ENCODE measurements around the gene NQO1.
"Not testable (repeated sequence)": the region's sequence is repeated elsewhere in the genome, so short reads cannot be mapped to it uniquely, and the experiment has no call there.

NQO1 gene

DNA sequence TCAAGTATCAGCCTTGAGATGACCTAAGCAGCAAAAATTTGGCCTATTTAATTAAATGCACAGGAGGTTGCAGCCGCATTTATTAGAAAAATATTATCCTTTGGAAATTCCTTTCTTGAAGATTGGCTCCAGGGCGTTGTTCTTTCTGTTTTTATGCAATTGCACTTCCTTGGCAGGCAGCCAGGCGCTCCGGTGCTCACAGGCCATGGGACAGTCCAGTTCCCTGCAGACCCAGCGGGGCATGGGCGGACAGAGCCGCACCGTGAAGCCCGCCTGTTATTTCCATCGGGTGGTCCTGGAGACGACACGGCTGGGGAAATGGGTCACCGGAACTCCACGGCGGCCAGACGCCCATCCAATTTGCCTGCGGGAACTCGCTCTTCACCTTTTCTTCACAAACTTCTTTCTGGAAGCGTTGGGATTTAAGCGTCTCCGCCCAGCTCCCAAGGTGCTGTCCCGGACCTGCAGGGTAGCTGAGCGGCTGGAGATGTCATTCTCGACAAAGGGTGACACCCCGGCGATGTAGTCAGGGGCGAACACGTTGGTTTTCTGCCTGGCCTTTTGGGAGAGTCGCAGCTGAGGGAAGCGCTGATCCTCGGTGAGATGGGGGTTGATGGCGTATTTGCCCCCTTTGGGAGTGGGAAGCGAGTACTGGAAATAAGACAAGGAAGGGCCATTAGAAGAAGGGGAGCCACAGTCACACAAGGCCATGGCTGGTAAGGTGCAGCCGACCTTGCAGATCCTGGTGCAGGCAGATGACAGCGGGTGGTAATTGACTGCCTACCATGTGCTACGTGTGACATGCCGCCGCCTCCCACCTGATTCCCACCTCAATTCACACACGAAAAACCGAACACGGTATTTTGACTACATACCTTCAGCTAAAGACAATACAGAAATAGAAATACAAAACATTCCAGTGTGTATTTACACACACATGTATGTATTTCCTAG is 15.9 kb upstream of the NQO1 start:
- peak; percentile 32 for DNase-seq

DNA sequence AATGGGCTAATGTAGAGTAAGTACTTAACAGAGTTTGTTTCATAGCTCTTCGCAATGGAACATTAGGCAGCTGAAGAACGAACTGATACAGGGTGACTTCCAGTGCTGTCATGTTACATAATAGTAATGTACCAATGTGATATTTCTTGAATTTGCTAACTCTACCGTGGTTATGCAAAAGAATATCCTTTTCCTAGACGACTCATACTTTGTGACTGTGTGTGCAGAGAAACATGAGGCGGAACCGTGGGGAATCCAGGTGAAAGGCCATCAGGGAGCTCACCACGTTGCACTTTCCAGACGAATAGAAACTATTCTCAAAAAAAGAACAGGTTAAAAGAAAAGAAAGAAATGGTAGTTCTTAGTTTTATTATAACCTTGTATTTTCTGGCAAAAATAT is 15.2 kb upstream of the NQO1 start:
- DNase-seq, result no peak

DNA sequence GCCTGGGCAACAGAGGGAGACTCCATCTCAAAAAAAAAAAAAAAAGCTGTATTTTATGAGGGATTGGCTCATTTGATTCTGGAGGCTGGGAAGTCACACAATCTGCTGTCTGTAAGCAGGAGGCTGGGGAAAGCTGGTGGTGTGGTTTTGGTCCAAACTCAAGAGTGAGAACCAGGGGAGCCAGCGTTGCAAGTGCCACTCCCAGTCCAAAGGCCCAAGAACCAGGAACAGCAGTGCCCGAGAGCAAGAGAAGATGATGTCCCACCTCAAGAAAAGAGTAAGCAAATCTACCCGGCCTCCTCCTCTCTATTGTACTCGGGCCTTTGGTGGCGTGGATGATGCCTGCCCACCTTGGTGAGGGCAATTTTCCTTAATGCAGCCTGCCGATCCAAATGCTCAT is 5.7 kb upstream of the NQO1 start:
- DNase-seq, result no peak

DNA sequence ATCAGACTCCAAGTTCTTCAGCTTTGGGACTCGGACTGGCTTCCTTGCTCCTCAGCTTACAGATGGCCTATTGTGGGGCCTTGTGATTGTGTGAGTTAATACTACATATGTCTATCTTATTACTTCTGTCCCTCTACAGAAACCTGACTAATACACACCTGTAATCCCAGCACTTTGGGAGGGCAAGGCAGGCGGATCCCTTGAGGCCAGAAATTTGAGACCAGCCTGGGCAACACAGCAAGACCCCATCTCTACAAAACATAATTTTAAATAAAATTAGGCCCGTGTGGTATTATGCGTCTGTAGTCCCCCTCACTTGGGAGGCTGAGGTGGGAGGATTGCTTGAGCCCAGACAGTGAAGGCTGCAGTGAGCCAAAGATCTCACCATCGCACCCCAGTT is 4.9 kb upstream of the NQO1 start:
- not testable (repeated sequence) for DNase-seq

DNA sequence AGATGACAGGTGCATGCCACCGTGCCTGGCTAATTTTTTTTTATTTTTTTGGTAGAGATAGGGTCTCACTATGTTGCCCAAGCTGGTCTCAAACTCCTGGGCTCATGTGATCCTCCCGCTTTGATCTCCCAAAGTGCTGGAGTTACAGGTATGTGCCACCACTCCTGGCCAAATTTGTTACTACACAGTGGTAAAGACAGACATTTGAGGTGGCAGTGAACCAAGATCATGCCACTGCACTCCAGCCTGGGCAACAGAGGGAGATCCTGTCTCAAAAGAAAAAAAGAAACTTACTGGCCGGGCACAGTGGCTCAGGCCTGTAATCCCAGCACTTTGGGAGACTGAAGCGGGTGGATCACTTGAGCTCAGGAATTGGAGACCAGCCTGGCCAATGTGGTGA is 2.7 kb upstream of the NQO1 start:
- DNase-seq, result not testable (repeated sequence)

DNA sequence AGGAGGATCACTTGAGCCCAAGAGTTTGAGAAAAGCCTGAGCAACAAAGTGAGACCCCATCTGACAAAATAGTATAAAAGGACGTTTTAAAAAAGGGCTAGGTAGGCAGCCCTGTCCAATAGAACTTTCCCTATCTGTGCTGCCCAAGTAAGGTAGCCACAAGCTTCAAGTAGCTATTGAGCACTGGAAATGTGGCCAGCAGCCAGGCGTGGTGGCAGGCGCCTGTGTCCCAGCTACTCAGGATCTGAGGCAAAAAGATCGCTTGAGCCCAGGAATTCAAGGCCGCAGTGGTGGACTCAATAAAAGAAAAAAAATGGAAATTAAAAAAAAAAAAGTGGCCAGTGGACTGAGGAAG is 1.5 kb upstream of the NQO1 start:
- DNase-seq, result peak; percentile 48

DNA sequence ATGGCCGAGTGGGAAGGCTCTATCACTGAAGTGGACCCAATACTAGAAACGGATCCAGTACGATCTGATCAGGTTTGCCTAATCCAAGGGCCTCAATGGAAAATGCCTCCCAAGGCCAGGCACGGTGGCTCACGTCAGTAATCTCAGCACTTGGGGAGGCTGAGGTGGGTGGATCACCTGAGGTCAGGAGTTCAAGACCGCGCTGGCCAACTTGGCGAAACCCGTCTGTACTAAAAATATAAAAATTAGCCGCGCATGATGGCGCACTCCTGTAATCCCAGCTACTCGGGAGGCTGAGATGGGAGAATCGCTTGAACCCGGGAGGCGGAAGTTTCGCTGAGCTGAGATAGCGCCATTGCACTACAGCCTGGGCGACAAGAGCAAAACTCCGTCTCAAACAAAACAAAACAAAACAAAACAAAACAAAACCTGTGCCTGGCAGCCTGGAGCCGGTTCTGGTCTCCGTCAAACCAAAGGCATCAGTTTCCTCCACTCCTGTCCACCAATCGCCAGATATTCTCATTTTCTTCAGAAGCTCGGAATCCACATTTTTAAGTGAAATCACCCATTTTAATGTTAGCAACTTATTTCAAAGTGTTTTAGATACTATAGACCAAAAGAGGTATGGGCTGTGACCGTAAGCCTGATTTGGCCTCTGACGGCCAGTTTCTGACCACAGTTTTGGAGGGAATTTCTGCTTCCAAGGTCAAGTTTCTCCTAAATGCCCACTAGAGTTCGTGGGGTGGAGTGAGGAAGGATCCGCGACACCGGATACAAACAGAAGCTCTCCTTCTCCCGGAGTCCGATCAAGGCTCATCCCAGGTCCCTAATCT is 664 bp downstream of the NQO1 start:
- no peak for DNase-seq

DNA sequence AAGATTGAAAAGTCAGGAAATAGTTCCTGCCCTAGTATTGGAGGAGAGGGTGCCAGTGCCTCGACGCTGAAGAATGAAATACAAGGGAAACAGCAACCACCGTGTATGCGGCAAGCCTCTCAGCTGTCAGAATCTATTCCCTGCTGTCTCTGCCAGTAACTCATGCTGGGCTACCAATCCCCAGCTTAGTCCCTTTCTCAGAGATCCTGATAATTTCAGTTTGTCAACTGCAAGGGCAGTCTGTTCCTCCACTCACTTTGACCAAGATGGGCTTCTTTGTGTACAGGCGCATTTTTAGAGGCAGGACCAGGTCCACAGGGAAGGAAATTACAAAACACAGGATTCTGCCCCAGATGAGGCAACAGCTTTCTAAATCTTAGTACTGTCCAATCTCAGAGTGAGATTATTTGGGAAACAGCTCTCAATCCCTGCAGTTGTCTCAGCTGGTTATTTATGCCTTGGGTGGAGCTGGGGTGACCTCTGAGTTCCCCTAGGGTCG is 1.3 kb downstream of the NQO1 start:
- DNase-seq, result no peak

DNA sequence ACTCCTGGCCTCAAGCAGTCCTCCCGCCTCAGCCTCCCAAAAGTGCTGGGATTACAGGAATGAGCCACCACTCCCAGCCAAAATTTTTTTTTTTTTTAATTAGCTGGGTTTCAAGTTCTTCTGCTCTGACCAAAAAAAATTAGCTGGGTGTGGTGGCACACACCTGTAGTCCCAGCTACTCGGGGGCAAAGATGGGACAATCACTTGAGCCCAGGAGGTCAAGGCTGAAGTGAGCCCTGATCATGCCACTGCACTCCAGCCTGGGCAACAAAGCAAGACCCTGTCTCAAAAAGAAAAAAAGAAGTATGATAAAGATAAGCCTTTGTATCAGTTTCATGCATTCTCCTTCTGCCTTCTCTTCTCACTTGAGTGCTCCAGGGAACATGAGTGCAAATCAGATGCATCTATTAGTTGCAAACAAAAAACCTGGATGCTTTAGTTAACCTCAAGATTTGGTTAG is 1.9 kb downstream of the NQO1 start:
- DNase-seq, result no peak

DNA sequence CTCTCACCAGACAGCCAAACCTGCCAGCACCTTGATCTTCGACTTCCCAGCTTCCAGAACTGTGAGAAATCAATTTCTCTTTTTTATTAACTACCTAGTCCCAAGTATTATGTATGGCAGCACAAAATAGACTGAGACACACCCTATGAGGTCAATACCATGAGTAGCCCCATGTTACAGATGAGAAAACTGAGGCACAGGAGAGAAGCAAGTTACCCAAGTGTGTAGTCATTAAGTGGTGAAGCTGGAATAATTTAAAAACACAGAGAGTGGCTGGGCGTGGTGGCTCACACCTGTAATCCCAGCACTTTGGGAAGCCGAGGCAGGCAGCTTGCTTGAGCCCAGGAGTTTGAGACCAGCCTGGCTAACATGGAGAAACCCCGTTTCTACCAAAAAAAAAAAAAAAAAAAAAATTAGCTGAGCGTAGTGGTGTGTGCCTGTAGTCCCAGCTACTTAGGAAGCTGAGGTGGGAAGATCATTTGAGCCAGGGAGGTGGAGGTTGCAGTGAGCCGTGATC is 4.9 kb downstream of the NQO1 start:
- no peak for DNase-seq

DNA sequence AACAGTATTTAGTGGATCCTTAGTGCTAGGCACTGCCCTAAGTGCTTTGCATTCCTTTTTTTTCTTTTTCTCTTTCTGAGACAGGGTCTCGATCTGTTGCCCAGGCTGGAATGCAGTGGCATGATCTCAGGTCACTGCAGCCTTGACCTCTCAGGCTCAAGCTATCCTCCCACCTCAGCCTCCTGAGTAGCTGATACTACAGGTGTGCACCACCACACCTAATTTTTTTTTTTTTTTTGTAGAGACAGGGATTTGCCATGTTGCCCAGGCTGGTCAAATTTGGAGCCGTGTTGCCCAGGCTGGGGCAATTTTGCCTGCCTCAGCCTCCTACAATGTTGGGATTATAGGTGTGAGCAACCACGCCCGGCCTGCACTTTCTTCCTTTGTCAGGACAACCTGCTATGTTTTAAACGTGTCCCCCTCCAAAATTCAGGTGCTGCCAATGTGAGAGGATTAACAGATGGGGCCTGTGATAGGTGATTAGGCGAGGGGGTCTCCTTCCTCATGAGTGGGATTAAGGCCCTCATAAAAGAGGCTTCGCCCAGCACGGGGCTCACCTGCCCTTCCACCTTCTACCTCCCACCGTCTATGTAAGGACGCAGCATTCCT is 5.4 kb downstream of the NQO1 start:
- DNase-seq, result no peak

DNA sequence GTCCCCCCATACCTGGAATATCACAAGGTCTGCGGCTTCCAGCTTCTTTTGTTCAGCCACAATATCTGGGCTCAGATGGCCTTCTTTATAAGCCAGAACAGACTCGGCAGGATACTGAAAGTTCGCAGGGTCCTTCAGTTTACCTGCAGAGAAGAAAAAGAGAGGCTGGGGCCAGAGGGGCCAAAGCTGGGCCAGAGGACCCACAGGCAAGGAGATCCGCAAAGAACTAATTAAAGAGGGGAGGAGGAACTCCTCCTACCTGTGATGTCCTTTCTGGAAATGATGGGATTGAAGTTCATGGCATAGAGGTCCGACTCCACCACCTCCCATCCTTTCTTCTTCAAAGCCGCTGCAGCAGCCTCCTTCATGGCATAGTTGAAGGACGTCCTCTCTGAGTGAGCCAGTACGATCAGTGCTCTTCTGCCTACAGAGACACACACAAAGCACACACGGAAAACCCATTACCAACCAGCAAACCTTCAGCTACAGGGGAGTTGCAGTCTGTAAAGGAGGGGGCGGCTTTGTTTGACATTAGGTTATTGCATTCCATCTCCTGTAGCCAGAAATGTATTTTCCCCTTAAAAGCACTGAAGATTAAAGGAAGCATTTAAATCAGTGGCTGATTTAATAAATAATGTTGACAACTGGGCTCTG is 8.1 kb downstream of the NQO1 start:
- DNase-seq, result no peak

DNA sequence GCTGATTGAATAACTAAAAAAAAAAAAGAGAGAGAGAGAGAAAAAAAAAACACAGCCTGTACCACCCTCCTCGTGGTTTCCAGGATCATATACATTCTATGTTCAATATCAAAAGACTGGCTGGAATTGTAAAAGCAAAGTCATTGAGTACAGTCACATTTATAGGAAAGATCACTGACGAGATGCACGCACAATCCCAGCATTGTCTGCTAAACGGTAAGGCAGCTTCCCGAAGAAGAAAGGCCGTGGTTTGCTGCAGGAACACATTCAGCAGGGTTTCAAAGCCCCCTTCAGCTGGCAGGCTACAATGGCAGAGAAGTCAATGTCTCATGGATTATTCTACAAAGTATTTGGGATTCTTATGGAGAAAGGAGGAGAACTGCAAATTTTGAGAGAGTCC is 9.3 kb downstream of the NQO1 start:
- DNase-seq, result no peak

DNA sequence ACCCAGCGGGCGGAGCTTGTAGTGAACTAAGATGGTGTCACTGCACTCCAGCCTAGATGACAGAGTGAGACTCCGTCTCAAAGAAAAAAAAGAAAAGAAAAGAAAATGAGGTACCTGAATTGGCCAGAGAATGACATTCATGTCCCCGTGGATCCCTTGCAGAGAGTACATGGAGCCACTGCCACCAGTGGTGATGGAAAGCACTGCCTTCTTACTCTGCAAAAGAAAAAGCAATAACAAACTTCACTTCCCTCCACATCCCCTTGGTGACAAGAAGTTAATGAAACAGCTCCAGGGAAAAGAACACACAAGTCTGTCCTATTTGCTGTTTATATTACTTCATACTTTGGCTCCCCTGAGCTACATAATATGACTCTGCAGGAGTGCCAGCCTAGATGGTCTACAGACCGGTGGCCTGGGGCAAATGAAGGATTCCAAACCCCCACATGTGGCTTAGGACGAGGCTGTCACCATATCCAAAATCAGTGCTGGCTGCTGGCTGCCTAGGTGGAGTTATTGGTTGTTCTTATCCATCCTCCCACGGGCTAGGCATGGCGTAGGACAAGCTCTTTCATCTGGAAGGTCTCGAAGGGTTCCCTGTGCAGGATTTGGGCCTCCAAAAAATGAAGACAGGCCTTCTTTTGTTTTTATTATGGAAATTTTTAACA is 13.3 kb downstream of the NQO1 start:
- no peak for DNase-seq

DNA sequence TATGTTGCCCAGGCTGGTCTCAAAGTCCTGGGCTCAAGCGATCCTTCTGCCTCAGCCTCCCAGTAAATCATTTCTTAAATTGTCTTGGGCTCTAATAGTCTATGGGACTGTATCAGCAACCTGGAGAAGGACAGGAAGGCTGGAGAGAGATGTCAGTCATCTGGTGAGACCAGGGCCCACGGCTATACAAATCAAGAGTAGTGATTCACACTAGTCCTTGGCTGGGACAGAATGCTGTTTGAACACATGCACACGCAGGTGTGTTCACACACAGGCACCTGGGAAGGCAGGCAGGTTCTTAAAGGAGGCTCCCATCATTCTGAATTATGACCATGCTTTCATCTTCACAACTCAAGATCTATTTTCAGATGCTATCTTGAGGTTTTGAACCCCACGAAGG is 14.1 kb downstream of the NQO1 start:
- no peak for DNase-seq

DNA sequence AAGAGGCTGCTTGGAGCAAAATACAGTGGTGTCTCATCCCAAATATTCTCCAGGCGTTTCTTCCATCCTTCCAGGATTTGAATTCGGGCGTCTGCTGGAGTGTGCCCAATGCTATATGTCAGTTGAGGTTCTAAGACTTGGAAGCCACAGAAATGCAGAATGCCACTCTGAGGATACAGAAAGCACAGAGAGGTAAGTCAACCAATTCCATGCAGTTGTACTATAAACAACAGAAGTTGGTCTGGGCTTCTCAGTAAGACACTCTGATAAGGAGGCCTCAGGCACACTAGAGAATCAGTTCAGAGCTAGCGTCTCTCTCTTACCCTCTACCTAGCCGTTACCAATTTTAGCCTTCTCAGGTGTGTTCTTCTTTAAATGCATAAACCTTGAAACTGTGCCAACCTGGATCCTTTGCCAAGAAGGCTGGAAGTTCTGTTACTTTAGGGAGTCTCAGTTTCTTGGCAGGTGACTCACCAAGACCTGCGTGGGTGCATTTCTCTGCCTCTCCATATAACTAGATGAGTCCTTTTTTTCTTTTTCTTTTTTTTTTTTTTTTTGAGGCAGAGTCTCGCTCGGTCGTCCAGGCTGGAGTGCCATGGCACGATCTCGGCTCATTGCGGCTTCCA is 15.1 kb downstream of the NQO1 start:
- no peak for DNase-seq

DNA sequence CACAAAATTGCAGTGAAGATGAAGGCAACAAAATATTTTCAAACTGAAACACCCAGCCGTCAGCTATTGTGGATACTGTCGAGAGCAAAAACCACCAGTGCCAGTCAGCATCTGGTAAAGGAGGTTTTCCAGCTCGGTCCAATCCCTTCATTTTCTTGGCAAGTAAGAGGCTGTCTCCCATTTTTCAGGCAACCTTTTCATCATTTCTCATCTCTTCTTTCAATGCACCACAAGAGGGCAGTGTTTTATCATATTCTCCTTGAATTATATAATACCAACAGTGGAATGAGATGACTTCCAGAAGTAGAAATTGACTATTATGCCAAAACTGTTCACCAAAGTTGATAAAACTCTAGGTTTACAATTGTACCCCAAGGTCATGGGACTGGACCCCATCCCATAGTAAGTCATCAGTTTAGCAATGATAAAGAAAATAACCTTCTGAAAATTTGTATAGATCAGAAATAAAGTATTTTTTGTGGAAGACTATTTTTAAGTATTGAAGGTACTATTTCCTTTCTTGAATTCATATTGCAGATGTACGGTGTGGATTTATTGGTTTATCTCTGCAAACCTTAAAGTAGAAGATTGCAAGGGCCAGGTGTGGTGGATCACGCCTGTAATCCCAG is 16.8 kb downstream of the NQO1 start:
- peak; percentile 85 for DNase-seq

DNA sequence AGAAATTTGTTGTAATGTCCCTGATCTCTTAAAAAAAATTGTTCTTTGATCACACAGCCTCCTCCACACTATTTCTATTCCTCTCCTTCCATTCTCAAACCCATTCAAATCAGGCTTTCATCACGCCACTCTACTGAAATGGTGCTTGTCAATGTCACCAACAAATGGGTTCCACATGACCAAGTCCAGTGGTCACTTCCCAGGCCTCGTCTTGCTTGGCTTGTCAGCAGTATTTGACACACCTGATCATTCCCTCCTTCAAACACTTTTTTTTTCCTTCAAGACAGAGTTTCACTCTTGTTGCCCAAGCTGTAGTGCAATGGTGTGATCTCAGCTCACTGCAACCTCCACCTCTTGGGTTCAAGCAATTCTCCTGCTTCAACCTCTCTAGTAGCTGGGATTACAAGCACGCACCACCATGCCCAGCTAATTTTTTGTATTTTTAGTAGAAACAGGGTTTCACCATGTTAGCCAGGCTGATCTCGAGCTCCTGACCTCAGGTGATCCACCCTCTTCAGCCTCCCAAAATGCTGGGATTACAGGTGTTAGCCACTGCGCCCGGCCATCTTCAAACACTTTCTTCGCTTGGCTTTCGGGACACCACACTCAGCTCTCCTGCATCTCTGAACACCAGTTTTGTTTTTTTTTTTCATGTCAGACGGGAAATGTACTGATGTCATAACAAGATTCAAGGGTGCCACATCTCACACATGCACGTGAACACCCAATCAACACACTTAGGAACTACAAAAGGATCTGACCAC is 18.3 kb downstream of the NQO1 start:
- no peak for DNase-seq

DNA sequence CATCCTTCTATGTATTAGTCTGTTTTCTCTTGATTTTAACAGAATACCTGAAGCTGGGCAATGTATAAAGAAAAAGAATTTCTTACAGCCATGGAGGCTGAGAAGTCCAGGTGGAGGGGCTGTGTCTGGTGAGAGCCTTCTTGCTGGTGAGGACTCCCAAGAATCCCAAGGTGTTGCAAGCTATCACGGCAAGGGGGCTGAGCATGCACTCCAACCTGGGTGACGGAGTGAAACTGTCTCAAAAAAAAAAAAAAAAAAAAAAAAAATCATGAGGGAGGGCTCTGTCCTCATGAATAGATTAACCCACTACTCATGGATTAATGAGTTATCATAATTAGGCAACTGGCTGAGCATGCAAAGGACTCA is 19.4 kb downstream of the NQO1 start:
- DNase-seq, result no peak

DNA sequence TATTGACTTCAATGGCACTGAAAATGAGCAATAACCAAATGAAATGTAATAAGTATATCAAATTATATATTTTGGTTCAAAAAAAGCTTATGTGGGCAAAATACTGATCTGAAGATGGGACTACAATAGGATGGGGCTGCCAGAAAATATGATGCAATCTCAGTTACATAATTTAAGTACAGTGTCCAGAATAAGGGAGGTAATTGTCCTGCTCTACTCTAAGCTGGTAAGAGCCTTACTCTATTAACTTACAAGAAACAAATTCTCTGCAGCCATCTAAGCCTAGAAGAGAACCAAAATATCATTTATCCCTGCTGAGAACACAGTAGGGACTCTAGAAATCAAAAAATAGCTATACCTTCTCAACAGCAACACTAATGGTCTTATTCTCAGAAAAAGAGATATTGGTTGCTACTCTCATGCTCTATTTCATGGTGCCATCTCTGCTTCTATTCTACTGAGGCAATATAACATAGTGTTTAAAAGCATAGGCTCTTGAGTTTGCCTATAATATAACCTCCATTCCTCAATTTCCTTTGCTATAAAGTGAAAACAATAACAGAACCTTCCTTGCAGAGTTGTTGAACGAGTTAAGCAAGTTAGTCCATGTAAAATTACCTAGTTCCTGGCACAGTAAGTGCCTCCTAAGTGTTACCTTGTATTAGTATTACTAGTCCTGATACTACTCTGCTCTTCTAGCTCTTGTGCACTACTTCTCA is 19.9 kb downstream of the NQO1 start:
- no peak for DNase-seq
